T-helper 9 cell (primary cell): ENCODE results near the gene C1QTNF12.
A peak's percentile ranks its signal among the peaks of the same experiment; 100 is the strongest.

Experiments used
- DNase-seq: peaks from one replicate; pipeline ENCODE4 v3.0.0-alpha.2; 2020

Gene C1QTNF12

DNA sequence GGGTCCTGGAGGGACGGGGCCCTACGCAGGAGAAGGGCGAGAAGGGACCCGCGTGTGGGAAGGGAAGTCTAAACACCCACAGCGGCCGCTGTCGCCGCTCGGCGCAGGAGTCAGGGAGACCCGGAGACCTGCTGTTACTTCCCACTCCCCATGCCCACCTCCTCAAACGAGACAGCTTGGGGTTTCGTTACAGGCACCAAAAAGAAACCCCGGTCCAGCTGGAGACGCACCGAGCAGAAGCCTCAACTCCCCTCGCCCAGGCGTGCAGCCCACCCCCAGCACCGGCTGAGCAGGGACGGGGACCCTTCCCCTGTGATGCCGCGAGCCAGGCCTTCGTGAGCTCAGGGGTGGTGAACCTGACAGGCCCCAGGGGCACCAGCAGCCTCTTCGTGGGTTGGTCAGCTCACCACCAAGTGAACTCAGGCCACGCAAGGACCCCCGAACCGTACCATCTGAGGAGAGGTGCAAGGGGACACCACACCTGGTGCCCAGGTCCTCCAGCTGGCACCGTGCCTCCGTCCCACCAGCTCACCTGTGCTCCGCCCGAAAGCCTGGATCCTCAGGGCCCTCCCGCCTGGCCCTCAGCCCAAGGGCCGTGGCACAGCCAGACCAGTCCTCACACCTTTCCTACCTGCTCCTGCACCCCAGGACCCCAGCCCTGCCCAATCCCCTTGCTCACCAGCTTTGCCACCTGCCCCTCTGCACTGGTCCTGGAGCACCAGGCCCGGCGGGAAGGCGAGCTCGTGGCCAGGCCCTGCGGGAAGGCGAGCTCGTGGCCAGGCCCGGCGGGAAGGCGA is 19.8 kb downstream of the C1QTNF12 start:
- DNase-seq, result no peak

DNA sequence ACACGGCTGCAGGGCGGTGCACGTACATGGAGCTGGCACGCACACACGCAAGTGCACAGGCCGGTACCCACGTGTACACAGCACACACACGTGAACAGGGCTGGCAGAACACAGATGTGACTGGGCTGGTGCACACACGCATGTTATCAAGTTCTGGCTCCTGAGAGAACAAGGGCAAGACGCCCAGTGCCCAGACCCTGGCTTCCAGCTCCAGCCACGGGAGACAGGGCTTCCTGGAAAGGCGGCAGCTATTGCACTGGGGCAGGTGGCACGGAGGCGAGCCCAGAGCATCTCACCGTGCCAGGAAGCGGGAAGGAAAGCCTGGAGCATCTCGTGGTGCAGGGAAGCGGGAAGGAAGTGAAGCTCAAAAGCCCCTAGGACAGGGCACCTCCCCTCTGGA is 20.6 kb downstream of the C1QTNF12 start:
- DNase-seq, result no peak

DNA sequence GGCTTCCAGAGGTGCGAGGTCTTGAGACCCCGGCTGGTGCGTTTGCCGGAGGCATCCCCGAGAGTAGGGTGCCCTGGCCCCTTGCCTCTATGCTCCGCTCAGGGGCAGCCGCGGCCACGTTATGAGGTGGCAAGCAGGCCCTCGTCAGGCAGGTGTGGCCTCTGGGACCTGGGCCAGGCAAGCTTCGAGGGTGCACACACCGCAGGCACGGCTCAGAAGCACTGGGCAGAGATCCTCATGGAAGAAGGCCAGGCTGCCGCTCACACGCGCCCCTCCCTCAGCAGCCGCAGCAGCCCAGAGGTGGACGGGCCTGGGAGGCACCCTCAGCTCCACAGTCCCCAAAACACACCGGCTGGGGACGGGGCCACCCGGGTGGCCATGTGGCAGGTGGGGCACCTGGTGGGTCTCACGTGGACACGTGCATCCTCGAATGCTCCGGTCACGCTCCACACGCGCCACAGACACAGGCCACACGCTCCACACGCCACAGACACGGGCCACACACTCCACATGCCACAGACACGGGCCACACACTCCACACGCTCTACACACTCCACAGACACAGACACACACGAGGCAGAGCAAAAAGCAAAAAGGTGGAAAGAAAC is 21.2 kb downstream of the C1QTNF12 start:
- no peak for DNase-seq

DNA sequence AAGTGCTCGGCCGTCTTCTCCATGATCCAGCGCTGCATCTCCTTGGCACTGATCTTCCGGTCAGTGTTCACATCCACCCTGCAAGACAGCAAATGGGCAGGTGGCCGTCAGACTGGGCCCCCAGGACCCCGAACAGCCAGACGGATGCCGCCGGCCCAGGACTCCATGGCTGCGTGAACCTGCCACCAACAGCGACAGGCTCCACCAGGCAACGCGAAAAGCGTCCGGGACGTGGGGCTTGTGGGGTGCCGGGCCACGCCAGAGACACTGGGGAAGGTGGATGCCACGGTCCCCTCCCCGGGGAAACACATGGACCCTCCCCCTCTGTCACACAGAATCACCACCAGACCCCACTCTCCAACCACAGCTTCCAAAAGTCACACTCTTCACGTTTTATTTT is 22.6 kb downstream of the C1QTNF12 start:
- DNase-seq, result no peak

DNA sequence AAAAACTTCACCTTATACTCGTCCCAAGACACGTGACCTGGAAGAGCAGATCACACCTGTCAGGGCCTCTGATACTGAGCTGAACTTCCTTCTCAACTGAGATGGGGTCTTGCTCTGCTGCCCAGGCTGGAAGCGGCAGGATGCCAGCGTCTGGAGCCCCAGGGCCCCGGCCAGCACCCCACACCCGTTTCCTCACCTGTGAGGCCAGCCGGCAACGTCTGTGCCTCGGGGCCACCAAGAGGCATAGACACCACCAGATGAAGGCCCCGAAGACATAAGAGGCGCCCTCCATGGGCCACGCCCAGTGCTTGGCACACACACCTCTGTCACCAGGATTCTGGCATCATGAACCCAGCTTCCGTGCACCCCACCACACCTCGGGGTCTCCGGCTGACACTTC is 23.2 kb downstream of the C1QTNF12 start:
- no peak for DNase-seq

DNA sequence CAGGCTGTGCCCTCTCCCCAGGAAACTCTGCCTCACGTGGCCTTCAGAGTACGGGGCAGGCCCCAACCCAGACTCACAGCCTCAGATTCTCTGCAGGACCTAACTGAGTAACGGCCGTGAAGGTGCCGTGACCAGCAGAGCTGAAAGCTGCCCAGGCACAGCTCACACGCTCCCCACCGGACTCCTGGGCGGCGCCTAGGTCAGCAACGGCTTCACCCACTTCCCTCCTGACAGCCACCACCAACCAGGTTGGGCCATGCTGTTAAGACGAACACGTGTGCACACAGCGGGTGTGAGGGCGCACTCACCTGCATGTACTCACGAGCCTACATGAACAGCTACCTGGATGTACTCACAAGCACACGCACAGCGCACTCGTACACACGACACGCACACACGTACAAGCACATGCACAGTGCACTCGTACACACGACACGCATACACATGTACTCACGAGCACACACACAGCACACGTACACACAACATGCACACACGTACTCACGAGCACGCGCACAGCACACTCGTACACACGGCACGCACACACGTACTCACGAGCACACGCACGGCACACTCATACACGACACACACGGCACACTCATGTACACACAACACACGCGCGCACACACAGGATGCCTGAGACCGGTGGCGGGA is 23.8 kb downstream of the C1QTNF12 start:
- DNase-seq, result no peak

DNA sequence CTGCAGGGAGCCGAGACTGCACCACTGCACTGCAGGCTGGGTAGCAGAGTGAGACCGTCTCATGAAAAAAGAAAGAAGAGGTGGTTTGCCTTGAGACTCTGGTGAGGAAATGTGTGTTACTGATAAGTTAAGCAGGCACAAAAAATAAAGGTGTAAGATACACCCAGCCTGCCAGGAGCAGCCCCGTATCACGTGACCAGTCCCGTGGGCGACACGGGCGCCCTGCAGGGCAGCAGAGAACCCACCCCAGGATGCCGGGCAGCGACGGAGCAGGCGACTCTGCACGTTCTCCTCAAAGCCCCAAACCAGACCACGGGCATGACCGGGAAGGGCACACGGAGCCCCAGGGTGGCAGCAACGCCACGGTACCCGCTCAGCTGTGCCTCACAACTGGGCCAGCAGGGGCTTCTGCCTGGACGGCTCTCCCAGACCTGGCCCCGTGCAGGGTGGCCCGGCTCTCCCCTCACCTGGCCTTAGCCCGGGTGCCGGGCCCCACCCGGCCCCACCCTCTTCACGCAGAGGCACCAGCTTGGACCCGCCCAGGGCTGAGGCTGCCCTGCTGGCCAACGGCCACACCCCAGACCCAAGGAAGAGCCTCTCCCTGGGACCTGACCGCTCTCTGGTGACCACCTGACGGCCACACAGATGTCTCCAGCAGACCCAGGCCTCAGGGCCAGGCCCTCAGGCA is 24.5 kb downstream of the C1QTNF12 start:
- no peak for DNase-seq

DNA sequence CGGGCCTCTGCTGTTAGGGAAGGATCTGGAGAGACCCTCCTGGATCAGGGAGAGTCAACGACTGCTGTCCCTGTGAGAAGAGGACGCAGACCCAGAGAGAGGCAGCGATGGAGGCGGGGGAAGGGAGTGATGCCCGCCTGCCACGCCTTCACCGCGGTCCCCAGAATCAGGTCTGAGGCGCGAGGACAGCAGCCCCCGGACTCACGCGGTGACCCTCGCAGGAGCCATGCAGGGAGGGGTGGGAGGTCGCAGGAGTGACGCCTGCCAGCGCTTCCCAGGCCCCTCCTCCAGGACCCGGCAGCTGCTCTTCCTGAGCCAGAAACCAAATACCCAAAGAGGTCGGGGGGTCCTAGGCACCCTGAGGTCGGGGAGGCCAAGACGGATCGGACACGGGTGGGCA is 26.3 kb downstream of the C1QTNF12 start:
- no peak for DNase-seq

DNA sequence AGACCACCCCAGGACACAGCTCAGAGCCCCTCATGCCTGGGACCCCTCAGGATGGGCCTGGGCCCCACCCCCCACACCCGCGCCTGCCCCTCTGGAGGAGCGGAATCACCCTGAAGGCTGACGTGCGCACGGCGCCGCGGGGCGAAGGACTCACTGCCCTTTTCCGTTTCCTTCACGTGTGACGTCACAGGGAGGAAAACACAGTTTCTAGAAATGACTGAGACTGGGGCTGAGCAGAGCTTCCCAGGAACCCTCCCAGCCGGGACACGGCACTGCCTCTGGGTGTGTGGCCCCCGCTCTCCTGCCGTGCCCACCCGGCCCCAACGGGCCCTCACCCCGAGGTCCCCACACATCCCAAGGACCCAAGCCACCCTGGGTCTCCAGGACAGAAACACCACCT is 27.2 kb downstream of the C1QTNF12 start:
- DNase-seq, result peak; percentile 53

DNA sequence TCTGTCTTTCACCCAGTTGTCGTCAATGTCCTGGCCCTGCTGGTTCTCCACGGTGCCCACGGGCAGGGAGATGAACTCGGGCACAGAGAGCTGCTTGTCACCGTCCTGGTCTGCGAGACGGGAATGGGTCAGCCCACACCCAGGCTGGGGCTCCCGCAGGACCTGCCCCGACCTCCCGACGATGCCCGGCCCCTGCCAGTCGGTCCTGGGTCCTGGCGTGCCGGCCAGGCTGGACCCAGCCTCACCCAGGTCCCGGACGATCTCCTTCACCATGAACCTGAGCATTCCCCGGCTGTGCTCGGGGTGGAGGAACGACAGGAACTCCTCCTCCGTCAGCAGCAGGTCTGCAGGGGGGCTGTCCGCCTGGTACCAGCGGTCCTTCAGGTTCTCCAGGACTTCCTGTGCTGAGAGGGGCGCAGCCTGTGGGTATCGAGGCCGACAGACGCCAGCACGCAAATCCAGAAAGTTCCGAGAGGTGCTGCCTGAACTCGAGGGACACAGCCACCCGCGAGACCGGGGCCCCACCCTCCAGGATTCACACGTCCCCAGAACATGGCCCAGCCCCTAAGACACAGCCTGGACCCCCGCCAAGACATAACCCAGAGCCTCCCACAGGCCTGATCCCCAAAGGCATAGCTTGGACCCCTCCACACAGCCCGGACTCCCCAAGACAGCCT is 27.9 kb downstream of the C1QTNF12 start:
- DNase-seq, result no peak

DNA sequence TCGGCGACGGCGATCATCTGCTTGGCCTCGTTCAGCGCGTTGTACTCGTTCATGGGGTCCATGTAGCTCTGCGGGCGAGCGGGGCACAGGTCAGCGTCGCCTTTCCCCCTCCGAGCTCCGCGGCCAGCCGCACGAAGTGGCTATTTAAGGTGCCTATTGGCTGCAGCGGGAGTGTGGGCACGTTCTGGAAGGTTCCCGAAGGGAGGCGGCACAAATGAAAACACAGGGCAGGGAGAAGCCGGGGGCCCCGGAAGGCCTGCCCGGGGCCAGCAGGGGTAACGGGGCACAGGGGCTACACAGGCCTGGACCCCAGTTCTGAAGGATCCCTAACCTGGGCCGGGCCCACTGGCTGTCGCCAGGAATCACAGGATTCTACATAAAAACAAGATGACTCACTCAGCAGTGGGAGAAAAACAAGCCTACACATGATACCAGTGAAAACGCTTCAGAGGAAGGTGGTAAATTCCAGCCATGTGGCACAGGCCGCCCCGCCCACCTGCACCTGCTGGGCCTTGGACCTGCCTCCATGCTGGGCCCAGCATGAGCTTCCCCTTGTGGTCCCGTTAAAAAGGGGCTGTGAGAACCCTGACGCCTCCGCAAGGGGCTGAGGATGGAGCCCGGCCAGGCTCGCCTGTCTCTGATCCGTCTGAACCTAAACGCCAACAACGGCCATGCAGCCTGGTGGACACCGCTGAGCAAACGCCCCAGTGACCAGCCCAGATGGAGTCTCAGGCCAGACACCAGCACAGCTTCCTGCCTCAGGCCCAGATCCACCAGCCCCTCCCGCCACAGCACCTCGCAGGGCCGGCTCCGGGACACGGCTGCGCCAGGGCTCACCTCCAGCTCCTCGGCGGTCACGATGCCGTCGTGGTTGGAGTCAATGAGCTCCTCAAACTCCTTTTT is 28.6 kb downstream of the C1QTNF12 start:
- DNase-seq, result no peak

DNA sequence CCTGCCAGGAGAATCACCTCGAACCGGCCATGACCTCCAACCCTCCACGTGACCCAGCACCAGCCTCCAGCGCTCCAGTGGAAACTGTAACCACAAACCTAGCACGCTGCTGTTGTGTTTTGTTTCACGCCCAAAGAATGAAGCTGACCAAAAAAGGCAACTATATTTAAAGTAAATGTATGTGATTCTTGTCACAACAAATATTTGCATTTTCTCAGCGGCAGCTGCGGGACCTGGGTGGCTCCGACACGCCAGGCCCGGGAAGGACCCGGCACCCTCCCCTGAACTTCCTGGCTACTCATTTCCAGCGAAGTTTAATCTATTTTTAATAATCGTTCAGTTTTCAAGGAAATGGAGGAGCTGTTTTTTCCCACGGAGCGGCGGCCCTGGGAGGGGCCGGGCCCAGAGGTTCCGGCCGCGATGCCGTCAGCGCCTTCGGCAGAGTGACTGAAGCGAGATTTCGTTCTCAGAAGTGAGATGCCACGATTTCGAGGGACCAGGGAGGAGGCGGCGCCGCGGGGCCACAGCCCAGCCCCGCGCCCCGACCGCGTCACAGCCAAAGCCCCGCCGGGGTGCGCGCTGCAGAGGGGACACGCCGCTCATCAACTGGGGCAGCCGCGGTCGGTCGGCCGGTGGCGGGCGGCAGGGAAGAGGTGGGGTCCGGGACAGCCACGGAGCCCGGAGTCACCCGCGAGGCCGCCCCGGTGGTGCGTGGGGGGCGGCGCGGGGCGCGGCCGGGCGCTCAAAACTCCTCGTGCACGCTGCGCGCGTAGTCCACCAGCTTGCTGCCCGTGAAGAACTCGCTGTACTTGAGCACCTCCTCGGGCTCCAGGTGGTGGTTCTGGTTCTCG is 29.5 kb downstream of the C1QTNF12 start:
- DNase-seq, result peak; percentile 67

DNA sequence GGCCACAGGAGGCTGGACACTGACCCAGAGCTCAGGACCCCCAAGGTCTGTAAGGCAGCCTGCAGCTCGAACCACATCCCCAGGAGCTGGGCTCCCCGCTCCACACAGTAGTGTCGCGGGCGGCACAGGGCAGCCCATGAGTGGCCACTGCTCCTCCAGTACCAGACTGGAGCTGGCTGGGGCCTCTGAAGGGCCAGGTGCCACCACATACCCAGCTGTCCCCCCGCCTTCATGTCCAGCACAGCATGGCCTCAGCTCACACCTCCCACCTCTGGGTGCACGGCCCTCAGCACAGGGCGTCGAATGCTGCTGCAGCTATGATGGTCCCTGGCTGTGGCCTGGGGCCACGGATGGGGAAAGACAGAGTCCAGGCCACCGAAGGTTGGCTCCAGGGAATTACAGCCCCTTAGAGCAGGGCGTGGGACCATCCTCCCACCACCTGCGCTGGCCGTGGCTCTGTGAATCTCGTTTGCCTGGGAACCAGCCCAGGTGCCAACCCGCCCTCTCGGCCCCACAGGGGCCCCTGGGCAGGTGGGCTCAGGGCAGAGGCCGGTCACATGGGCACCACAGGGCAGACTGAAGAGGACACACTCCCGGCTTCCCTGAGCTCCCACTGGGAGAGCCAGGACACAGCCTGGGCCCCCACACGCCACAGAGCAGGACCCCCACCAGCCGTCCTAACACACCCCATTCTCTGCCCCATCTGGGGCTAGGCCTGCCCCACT is 30.5 kb downstream of the C1QTNF12 start:
- no peak for DNase-seq

DNA sequence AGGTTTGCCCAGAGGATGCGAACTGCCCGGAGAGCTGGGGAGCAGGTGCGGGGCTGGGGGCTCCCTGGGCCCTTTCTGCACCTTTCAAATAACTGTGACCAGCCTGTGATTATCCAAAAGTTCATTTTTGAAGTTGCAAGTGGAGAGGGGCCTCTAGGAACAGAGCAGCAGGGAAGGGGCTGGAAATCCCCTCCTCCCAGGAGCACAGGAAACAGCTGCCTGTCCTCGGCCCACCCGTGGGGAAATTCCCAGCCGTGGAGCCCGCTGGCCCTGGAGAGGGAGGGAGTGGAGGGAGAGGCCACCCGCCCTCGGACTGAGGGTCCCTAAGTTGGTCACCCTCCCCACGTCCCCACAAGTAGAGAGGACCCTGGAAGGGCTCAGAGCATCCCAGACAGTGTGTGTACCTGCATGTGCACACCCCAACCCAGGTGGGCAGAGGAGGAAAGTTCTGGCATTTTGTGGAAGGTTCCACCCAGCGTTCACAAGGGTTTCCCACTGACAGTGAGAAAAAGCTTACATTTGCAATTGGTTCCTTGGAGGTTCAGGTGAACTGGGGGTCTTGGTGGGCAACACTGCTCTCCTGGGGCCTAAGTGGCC is 31.3 kb downstream of the C1QTNF12 start:
- DNase-seq, result no peak

DNA sequence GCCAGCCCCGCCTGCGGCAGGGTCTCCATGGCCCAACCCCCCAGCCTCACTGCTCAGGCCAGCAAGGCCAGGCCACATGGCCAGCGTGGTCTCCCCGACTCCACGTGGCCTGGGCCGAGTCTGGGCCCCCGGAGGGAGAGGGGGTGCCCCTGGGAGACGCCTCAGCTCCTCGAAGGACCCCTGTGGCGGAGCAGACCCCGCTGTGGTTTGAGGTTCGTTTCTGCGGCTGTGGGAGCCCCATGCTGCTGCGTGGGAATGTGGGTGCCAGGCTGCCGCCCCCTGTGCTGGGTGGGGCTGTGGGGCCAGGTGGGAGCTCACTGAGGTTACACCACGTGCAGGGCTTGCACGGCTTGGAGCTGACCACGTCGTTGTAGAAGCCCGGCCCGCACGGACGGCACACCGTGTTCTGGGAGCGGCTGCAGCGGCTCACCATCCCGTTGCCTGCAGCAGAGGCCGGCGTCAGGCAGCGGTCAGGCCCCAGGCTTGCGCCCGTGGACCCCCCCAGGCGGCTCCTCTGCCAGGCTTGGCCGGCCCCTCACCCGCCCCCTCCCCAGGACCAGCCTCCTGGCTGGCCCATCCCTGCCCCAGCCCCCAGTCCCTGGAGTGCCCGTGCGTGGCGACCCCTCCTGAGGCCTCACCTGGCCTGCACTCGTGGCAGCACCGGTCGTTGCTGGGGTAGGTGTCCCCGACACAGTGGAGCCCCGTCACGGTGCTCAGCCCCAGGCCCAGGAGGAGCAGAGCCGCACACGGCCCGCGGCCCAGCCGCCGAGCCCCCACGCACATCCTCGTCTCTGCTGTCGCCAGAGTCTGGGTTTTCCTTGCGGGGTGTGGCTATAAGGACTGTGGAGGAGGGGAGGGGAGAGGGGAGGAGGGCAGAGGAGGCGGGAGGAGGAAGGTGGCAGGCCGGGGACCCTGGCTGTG is 32.9 kb downstream of the C1QTNF12 start, which contains the start of gene TNFRSF4:
Gene TNFRSF4, minus strand, starts transcription at position 809 of the 921 bp plus-strand sequence. Its CDS starts 26 bp downstream, at position 783.
- no peak for DNase-seq

DNA sequence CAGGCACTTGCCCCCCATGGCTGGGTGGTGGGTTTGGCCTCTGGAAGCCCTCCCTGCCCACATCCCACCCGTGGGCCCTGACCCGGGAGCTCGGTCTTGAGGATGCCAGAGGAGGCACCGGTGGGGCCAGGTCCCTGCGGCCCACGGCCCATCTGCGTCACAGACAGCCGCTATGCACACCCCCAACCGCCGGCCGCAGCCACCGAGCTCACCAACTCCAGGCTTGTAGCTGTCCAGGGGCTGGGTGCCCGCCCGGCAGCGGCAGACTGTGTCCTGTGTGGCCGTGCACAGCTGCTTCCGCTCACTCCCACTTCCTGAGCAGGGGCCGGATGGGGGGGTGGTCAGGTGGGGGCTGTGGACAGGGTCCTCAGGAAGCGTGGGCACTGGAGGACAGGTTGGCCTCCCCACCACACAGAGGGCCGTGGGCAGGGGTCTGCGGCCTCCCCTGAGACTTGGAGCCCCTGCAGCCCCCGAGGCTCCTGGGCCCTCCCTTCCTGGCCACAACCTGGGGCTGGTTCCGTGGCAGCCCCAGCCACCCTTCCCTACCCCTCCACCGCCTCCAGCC is 33.7 kb downstream of the C1QTNF12 start:
- no peak for DNase-seq

DNA sequence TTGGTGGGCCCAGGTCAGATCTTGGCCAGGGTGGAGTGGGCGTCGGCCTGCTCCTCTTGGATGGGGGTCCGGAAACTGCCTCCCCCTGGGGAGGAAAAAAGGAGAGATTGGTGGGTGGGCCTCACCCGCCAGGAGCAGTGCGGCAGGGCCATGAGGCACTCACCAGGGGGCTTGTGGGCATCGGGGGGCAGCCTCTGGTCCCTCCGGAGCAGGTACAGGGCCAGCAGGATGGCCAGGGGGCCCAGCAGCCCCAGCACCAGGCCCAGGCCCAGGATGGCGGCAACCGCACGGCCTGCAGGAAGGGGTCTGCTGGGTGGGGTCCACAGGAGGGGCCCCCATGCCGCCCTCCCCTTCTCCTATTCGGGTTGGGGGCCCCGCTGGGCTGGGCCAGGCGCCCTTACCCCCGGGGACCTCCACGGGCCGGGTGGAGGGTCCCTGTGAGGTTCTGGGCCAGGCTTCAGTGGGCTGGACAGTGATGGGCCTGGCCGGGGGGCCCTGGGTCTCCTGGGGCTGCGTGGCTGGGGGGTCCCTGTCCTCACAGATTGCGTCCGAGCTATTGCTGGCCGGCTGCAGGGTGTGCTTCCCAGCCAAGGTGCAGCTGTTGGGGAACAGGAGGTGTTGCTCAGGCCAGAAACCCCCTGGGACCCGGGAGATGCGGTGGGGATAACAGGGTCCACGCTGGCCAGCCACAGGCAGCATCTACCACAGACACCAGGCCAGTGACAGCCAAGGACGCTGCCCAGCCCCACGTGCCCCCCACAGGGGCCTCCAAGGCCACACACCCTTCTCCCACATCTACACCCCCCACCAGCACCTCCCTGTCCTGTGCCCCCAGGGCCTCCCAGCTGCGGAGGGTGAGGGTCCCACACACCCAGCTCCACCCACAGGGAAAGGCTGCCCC is 34.7 kb downstream of the C1QTNF12 start:
- no peak for DNase-seq
